Measurements from ENCODE around the gene SLC2A6. TPM values are rescaled to one million over a fixed set of nuclear protein-coding genes. Genes with fewer than 3 reads are reported as not detected.

Gene SLC2A6
- total and polyA plus RNA-seq, 2 of the 8 experiments (the other 6 are each of a cell fraction or from before 2014, with no cell fraction given), result 16.6 to 17.8 TPM

DNA sequence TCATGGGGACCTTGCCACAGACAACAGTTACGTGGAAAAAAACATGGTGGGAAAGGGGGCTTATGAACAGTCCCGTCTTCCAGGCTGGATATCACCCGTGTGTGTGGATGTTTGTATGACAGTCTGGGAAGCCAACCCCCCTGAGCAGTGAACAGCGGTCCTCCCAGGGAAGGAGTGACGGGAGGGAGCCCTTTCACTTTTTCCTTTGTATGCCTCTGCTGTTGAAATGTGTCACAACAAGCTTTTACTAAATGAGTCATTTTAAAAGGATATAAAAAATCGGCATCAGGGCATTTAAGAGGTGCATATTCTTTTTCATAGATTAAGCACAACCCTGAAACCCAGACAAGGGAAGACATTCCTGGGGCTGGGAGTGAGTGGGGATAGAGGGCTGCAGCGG is 40.8 kb upstream of the SLC2A6 start:
- Histone ChIP-seq H3K56ac (replicated peaks; ENCODE audit: insufficient read length, low read depth, low read length) (no peak overlapping the region), H3K9ac (replicated peaks in 1 of 4; ENCODE audit: extremely low read depth in 1 of 4, low read depth in 3 of 4, low read length in 3 of 4) (no peak overlapping the region), H2BK12ac (ENCODE audit: low read depth, low read length) (no peak overlapping the region)

More for the DNA sequence above, 40.8 kb upstream of the SLC2A6 start:
- no peak overlapping the region for H4K5ac ChIP-seq (ENCODE audit: insufficient read length, low read depth, low read length)
- no peak overlapping the region for H4K8ac ChIP-seq (ENCODE audit: extremely low read depth, insufficient read depth, low read length)
- TF ChIP-seq SP2 (IDR thresholded peaks at IDR 0.05; ENCODE audit: low read length), result no peak
- H2BK5ac ChIP-seq (ENCODE audit: low read depth, low read length), result no peak overlapping the region
- no peak overlapping the region for H4K91ac ChIP-seq (replicated peaks; ENCODE audit: insufficient read length, low read length)
- no peaks in the 10 kb centered on the region for H3K36me3 ChIP-seq (ENCODE audit: control insufficient read depth in 2 of 4, insufficient read depth in 4 of 4, low read length in 3 of 4)
- no peak overlapping the region for H3K4me2 ChIP-seq (ENCODE audit: insufficient read depth in 1 of 2, low read depth in 2 of 2, low read length in 2 of 2)
- ChIA-PET POLR2A (ENCODE audit: partially characterized antibody) (interaction anchor here (1.4 kb wide), 1 partner anchor 13 kb away, joined by 3 read pairs; no protein-coding TSS in a partner anchor), CTCF (ENCODE audit: partially characterized antibody) (interaction anchor here (1.3 to 2.2 kb wide), 4 partner anchors 10 to 207 kb away, joined by 3 to 10 read pairs (median 4); no protein-coding TSS in a partner anchor)
- H3K79me1 ChIP-seq (ENCODE audit: low read depth, low read length), result no peaks in the 10 kb centered on the region
- no peak overlapping the region for H3K27ac ChIP-seq (ENCODE audit: low read depth, low read length)
- WGBS, 2 experiments (ENCODE audit: extremely low coverage in 1 of 2, insufficient coverage in 1 of 2, insufficient read length in 1 of 2, insufficient replicate concordance in 2 of 2, low coverage in 1 of 2, low lambda C conversion rate in 2 of 2, missing lambda C conversion rate in 1 of 2), result 90% methylated on average over 7 of the region's 7 CpGs; no CpG with 5 or more reads in 1 of the 2 experiments
- H3K79me2 ChIP-seq (ENCODE audit: control insufficient read depth in 1 of 2, insufficient read depth in 2 of 2, low read length in 2 of 2), result no peaks in the 10 kb centered on the region
- no peak overlapping the region for H2BK120ac ChIP-seq (replicated peaks; ENCODE audit: low read depth, low read length)
- FAIRE-seq (no peak), DNase-seq (ENCODE audit: low read depth in 1 of 2, low spot score in 2 of 2) (no peak)
- no peak overlapping the region for H3K23ac ChIP-seq (ENCODE audit: insufficient read length)
- H2AK5ac ChIP-seq (ENCODE audit: low read depth, low read length), result no peak overlapping the region
- peaks cover 0 to 3% (median 0%) of the 10 kb centered on the region in 4 experiments; a peak in 1 of 7 replicates for H3K4me1 ChIP-seq (replicated peaks in 1 of 4; ENCODE audit: control insufficient read depth in 3 of 4, insufficient read depth in 4 of 4, low read length in 3 of 4)
- H4K20me1 ChIP-seq (replicated peaks in 1 of 2; ENCODE audit: control insufficient read depth in 1 of 2, insufficient read depth in 2 of 2, low read length in 2 of 2), result no peaks in the 10 kb centered on the region
- no peaks in the 10 kb centered on the region for H3K27me3 ChIP-seq (replicated peaks in 1 of 4; ENCODE audit: control insufficient read depth in 3 of 4, extremely low read depth in 1 of 4, insufficient read depth in 3 of 4, low read length in 3 of 4)
- no peak overlapping the region for H2AFZ ChIP-seq (ENCODE audit: low read length)
- no peaks in the 10 kb centered on the region for H3K23me2 ChIP-seq (ENCODE audit: low read depth, low read length)
- H3K14ac ChIP-seq (ENCODE audit: insufficient read length), result no peak overlapping the region
- no peak overlapping the region for H3K4me3 ChIP-seq (ENCODE audit: extremely low read depth in 1 of 4, insufficient read depth in 2 of 4, low read depth in 3 of 4, low read length in 4 of 4)
- no peaks in the 10 kb centered on the region for H3K9me3 ChIP-seq (ENCODE audit: insufficient read depth in 2 of 2, low read depth in 1 of 2, low read length in 1 of 2)
- no peak overlapping the region for H3K4ac ChIP-seq (replicated peaks; ENCODE audit: insufficient read length, low read depth, low read length)
- no peak overlapping the region for H2BK15ac ChIP-seq (ENCODE audit: low read length)
- no peak overlapping the region for H2BK20ac ChIP-seq (ENCODE audit: low read length)
- no peak overlapping the region for H3K18ac ChIP-seq (ENCODE audit: extremely low read depth, low read length)
